GM23248 (cell line): Measurements from ENCODE around the gene ITPKB. TPM values are rescaled to one million over a fixed set of nuclear protein-coding genes. Genes with fewer than 3 reads are reported as not detected.

Experiments
- DNase-seq: peaks from one replicate; pipeline ENCODE4 v3.0.0-alpha.2; 2015
- H2AFZ ChIP-seq: fragments of 200-600 bp; sonication (generic); 2 replicates; pipeline ENCODE4 v1.6.1; 2016; ENCODE audit warnings: antibody characterized with exemption
- H3F3A ChIP-seq: fragments of 200-600 bp; sonication (generic); 2 replicates; pipeline ENCODE4 v1.6.1; 2016; ENCODE audit warnings: mild to moderate bottlenecking, antibody characterized with exemption, mixed run types; ENCODE audit not compliant: insufficient read depth
- H3K27ac ChIP-seq: fragments of 200-600 bp; sonication (generic); 2 replicates; pipeline ENCODE4 v1.5.1; 2016; ENCODE audit warnings: mild to moderate bottlenecking
- H3K27me3 ChIP-seq: fragments of 200-600 bp; sonication (generic); replicated peaks from 2 replicates; pipeline ENCODE4 v1.6.1; 2016; ENCODE audit warnings: mild to moderate bottlenecking; ENCODE audit not compliant: insufficient read depth
- H3K36me3 ChIP-seq: fragments of 200-600 bp; sonication (generic); 2 replicates; pipeline ENCODE4 v1.6.1; 2016; ENCODE audit warnings: low read depth, mild to moderate bottlenecking
- H3K4me1 ChIP-seq: fragments of 200-600 bp; sonication (generic); 2 replicates; pipeline ENCODE4 v1.6.1; 2016; ENCODE audit warnings: mild to moderate bottlenecking; ENCODE audit not compliant: insufficient read depth
- H3K4me2 ChIP-seq: fragments of 200-600 bp; sonication (generic); one replicate; pipeline ENCODE4 v1.6.1; 2016; ENCODE audit warnings: mild to moderate bottlenecking; ENCODE audit not compliant: unreplicated experiment
- H3K4me3 ChIP-seq: fragments of 200-600 bp; sonication (generic); 2 replicates; pipeline ENCODE4 v1.5.1; 2016; ENCODE audit warnings: mild to moderate bottlenecking
- H3K79me2 ChIP-seq: fragments of 200-600 bp; sonication (generic); 2 replicates; pipeline ENCODE4 v1.6.1; 2016; ENCODE audit warnings: mild to moderate bottlenecking; ENCODE audit not compliant: insufficient read depth
- H3K9ac ChIP-seq: fragments of 200-600 bp; sonication (generic); 2 replicates; pipeline ENCODE4 v1.6.1; 2016; ENCODE audit warnings: mild to moderate bottlenecking
- H3K9me2 ChIP-seq: fragments of 200-600 bp; sonication (generic); 2 replicates; pipeline ENCODE4 v1.6.1; 2016; ENCODE audit warnings: mixed run types, mild to moderate bottlenecking, moderate library complexity; ENCODE audit not compliant: insufficient read depth
- H3K9me3 ChIP-seq: fragments of 200-600 bp; sonication (generic); one replicate; pipeline ENCODE4 v1.6.1; 2017; ENCODE audit warnings: low read depth
- H4K20me1 ChIP-seq: fragments of 200-600 bp; sonication (generic); 2 replicates; pipeline ENCODE4 v1.6.0; 2016; ENCODE audit not compliant: insufficient read depth
- EZH2 ChIP-seq: fragments of 200-600 bp; sonication (generic); IDR thresholded peaks from 2 replicates; pipeline ENCODE4 v1.6.1; 2018; ENCODE audit warnings: antibody characterized with exemption, mild to moderate bottlenecking; ENCODE audit not compliant: insufficient read depth, poor library complexity, severe bottlenecking
- EZH2phosphoT487 ChIP-seq: fragments of 200-600 bp; sonication (generic); IDR thresholded peaks from 2 replicates; pipeline ENCODE4 v1.6.1; 2018; ENCODE audit warnings: antibody characterized with exemption, moderate library complexity, mild to moderate bottlenecking, low read depth; ENCODE audit not compliant: insufficient read depth
- WGBS, 2 experiments: methylation state at CpG; one replicate each; pipeline ENCODE4 v1.1.6; 2015 to 2017; ENCODE audit warnings: low lambda C conversion rate in 2 of 2, low coverage in 1 of 2; ENCODE audit errors: missing lambda C conversion rate in 2 of 2; 5-methylcytosine and 5-hydroxymethylcytosine counted together
- in situ Hi-C: fragments of 300-500 bp; cut with MboI; formaldehyde crosslinking; loops from 2 replicates; pipeline ENCODE4 v1.15.0; 2020
- polyA plus RNA-seq: library from polyadenylated mRNA; unstranded; fragments of >200 nt; fragmentation: Nextera tagmentation; extraction: Ambion mirVana; gene quantifications from 2 replicates; pipeline ENCODE4 v1.2.1, GENCODE V29; 2016
- total RNA-seq: library from RNA; depleted of rRNA; stranded (reverse); fragments of >200 nt; shearing (Covaris generic); gene quantifications from 2 replicates; pipeline ENCODE4 v1.2.3, GENCODE V29; 2014

ITPKB gene
- total and polyA plus RNA-seq, 2 experiments from 2014 or later = 0.26 to 0.86 TPM

- no peaks in the 10 kb centered on the region for H3K9me2 ChIP-seq
- no peaks in the 10 kb centered on the region for H3K79me2 ChIP-seq
- H3K36me3 ChIP-seq = no peaks in the 10 kb centered on the region
- no peaks in the 10 kb centered on the region for H3F3A ChIP-seq
- no peak overlapping the region for H3K4me2 ChIP-seq
- WGBS, 2 experiments = 77 to 82% methylated on average over 7 of the region's 7 CpGs
- H3K4me3 ChIP-seq = no peak overlapping the region
- peaks cover 4% of the 10 kb centered on the region; the same call in 1 of the 2 replicates for H3K4me1 ChIP-seq
- H3K9me3 ChIP-seq = no peaks in the 10 kb centered on the region
- H3K27ac ChIP-seq = no peak overlapping the region
- no peak overlapping the region for H3K9ac ChIP-seq
- no peak overlapping the region for H2AFZ ChIP-seq
- DNase-seq = no peak
- no peak for TF ChIP-seq EZH2phosphoT487
- no peak for TF ChIP-seq EZH2
- H3K27me3 ChIP-seq = peaks cover 4% of the 10 kb centered on the region; the same call in 1 of the 2 replicates
- in situ Hi-C loops = no loop called here
- no peaks in the 10 kb centered on the region for H4K20me1 ChIP-seq
Observed at GRCh38 chr1:226590614-226591013, 148.5 kb downstream of the ITPKB start.

DNA sequence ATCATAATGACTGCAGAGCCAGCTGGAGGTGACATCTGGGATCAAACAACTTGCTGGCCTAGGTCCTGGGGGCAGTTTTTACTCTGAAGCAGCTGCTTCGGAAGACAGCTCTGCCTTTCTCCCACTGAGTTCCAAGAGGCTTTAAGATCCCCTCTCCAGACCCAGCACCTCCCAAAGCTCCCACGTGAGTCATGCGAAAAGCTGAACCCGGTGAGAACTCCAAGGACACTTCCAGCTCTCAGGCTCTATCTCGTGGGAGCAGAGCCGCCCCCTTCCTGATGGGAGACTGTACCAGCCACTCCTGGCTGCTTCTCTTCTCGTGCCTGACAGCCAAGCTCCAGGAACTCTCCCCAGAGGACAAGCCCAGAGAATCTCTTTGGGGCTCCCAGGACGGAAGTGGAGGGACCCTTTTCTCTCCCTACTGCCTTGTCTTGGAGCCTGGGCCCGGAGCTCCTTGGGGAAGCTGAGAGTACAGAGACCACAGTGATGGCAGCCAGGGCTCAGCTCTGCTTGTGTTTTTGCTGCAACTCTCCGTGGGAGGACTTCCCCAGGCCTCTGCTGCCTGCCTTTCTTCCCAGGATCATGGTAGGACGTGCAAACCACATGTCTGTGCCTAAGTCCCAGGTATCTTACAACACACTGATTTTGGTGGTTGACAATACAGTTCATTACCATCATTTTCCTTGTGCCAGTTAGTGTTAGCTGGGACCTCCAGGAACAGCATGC, 149.9 kb downstream of the ITPKB start:
- Histone ChIP-seq H3K27ac (no peak overlapping the region), H2AFZ (no peak overlapping the region), H3K4me1 (peaks cover 4% of the 10 kb centered on the region; the same call in 1 of the 2 replicates), H4K20me1 (no peaks in the 10 kb centered on the region), H3K36me3 (no peaks in the 10 kb centered on the region), H3K9me3 (no peaks in the 10 kb centered on the region), H3K79me2 (no peaks in the 10 kb centered on the region), H3K9ac (no peak overlapping the region), H3K27me3 (no peaks in the 10 kb centered on the region; the same call in 1 of the 2 replicates), H3K4me2 (no peak overlapping the region), H3K4me3 (no peak overlapping the region), H3K9me2 (no peaks in the 10 kb centered on the region), H3F3A (no peaks in the 10 kb centered on the region)
- WGBS, 2 experiments = 56% methylated on average over 11 of the region's 11 CpGs
- in situ Hi-C loops = no loop called here
- DNase-seq = peak; percentile 52
- TF ChIP-seq EZH2phosphoT487 = no peak
- TF ChIP-seq EZH2 = no peak

- no peak overlapping the region for H3K9ac ChIP-seq
- no peaks in the 10 kb centered on the region for H3K79me2 ChIP-seq
- no peaks in the 10 kb centered on the region for H3K9me2 ChIP-seq
- DNase-seq = peak; percentile 75
- H3K27me3 ChIP-seq = no peaks in the 10 kb centered on the region; the same call in 1 of the 2 replicates
- H3K27ac ChIP-seq = no peak overlapping the region
- no peaks in the 10 kb centered on the region for H3F3A ChIP-seq
- H3K36me3 ChIP-seq = no peaks in the 10 kb centered on the region
- in situ Hi-C loops = no loop called here
- no peak overlapping the region for H3K4me3 ChIP-seq
- no peak for TF ChIP-seq EZH2phosphoT487
- no peak for TF ChIP-seq EZH2
- no peaks in the 10 kb centered on the region for H3K9me3 ChIP-seq
- no peak overlapping the region for H3K4me2 ChIP-seq
- H2AFZ ChIP-seq = no peak overlapping the region
- H4K20me1 ChIP-seq = no peaks in the 10 kb centered on the region
- 48 to 51% methylated on average over 2 of the region's 2 CpGs for WGBS, 2 experiments
- peaks cover 4% of the 10 kb centered on the region; the same call in 1 of the 2 replicates for H3K4me1 ChIP-seq
Observed at GRCh38 chr1:226588484-226588883, 150.6 kb downstream of the ITPKB start.

- no peaks in the 10 kb centered on the region for H3K9me3 ChIP-seq
- no peaks in the 10 kb centered on the region for H3F3A ChIP-seq
- H3K9me2 ChIP-seq = no peaks in the 10 kb centered on the region
- H3K36me3 ChIP-seq = no peaks in the 10 kb centered on the region
- in situ Hi-C loops = no loop called here
- no peaks in the 10 kb centered on the region for H3K79me2 ChIP-seq
- no peak for DNase-seq
- peaks cover 4% of the 10 kb centered on the region; the same call in 1 of the 2 replicates for H3K4me1 ChIP-seq
- no peaks in the 10 kb centered on the region for H4K20me1 ChIP-seq
- no peak overlapping the region for H3K4me3 ChIP-seq
- TF ChIP-seq EZH2phosphoT487 (no peak), EZH2 (no peak)
- H2AFZ ChIP-seq = no peak overlapping the region
- H3K9ac ChIP-seq = no peak overlapping the region
- H3K27me3 ChIP-seq = no peaks in the 10 kb centered on the region
- H3K27ac ChIP-seq = no peak overlapping the region
- WGBS, 2 experiments = 69% methylated on average over 16 of the region's 16 CpGs
- H3K4me2 ChIP-seq = no peak overlapping the region
Observed at GRCh38 chr1:226586650-226587422, 152.2 kb downstream of the ITPKB start.
